Activated naive CD4-positive, alpha-beta T cell treated with anti-CD3 and anti-CD28 coated beads, Interleukin-2, amount 10 ng/mL, durations not matched to agents 7 days and 5 days (primary cell): Measurements from ENCODE around the gene EPM2A.

Experiments used
- CTCF ChIA-PET: fragments of 350-600 bp; sonication (Branson Sonifier 250); formaldehyde crosslinking; loops from one replicate; lab custom pipeline; 2021; ENCODE audit warnings: antibody characterized with exemption; lab: Charles Lee
- DNase-seq: peaks from one replicate; pipeline ENCODE4 v3.0.0-alpha.2; 2020
- H3K27ac Mint-ChIP-seq: one replicate; pipeline ENCODE4 v1.8.0; 2021; ENCODE audit warnings: mild to moderate bottlenecking, moderate library complexity, mixed read lengths
- H3K27me3 Mint-ChIP-seq: one replicate; pipeline ENCODE4 v1.8.0; 2021; ENCODE audit warnings: mild to moderate bottlenecking, mixed read lengths
- H3K36me3 Mint-ChIP-seq: one replicate; pipeline ENCODE4 v1.8.0; 2021; ENCODE audit warnings: mixed read lengths
- H3K4me1 Mint-ChIP-seq: one replicate; pipeline ENCODE4 v1.8.0; 2021; ENCODE audit warnings: mixed read lengths
- H3K4me3 Mint-ChIP-seq: one replicate; pipeline ENCODE4 v1.8.0; 2021; ENCODE audit warnings: mild to moderate bottlenecking, moderate library complexity, mixed read lengths
- H3K9me3 Mint-ChIP-seq: one replicate; pipeline ENCODE4 v1.8.0; 2021; ENCODE audit warnings: mixed read lengths

The EPM2A gene

GRCh38 chr6:145587334-145587733 lies 148.0 kb downstream of the EPM2A start:
- Mint-ChIP-seq H3K27me3 (no peaks in the 10 kb centered on the region), H3K27ac (no peak overlapping the region), H3K4me1 (no peaks in the 10 kb centered on the region), H3K4me3 (no peak overlapping the region), H3K9me3 (no peaks in the 10 kb centered on the region), H3K36me3 (no peaks in the 10 kb centered on the region)
- no peak for DNase-seq
- CTCF ChIA-PET, result no interaction called here

- CTCF ChIA-PET, result no interaction called here
- no peak overlapping the region for H3K4me3 Mint-ChIP-seq
- H3K36me3 Mint-ChIP-seq, result no peaks in the 10 kb centered on the region
- H3K4me1 Mint-ChIP-seq, result no peaks in the 10 kb centered on the region
- H3K27ac Mint-ChIP-seq, result no peak overlapping the region
- DNase-seq, result no peak
- H3K9me3 Mint-ChIP-seq, result no peaks in the 10 kb centered on the region
- no peaks in the 10 kb centered on the region for H3K27me3 Mint-ChIP-seq
These were observed 151.6 kb downstream of the EPM2A start for GRCh38 chr6:145583753-145584152.
